Left ventricle myocardium inferior (tissue), 1 donor: ENCODE results near the gene DPY19L2. TPM values are rescaled to one million over a fixed set of nuclear protein-coding genes. Genes with fewer than 3 reads are reported as not detected.

Experiments
- DNase-seq: peaks from one replicate; pipeline ENCODE4 v3.0.0-alpha.2; 2020
- H3K27ac ChIP-seq: fragments of 200-600 bp; replicated peaks from 2 replicates; pipeline ENCODE4 v1.8.0; 2021
- H3K27me3 ChIP-seq: fragments of 200-600 bp; 2 replicates; pipeline ENCODE4 v1.8.0; 2021; ENCODE audit warnings: low read depth
- H3K36me3 ChIP-seq: fragments of 200-600 bp; 2 replicates; pipeline ENCODE4 v1.8.0; 2021
- H3K4me1 ChIP-seq: fragments of 200-600 bp; 2 replicates; pipeline ENCODE4 v1.8.0; 2021
- H3K4me3 ChIP-seq: fragments of 200-600 bp; 2 replicates; pipeline ENCODE4 v1.8.0; 2021; ENCODE audit warnings: mild to moderate bottlenecking, moderate library complexity
- H3K9me3 ChIP-seq: fragments of 200-600 bp; replicated peaks from 2 replicates; pipeline ENCODE4 v1.8.0; 2021
- CTCF ChIP-seq: fragments of 200-600 bp; IDR thresholded peaks from 2 replicates; pipeline ENCODE4 v1.8.0; 2021; ENCODE audit warnings: antibody characterized with exemption, mild to moderate bottlenecking, borderline replicate concordance
- intact Hi-C: fragments of 100-400 bp; cut with micrococcal nuclease; formaldehyde crosslinking; loops from one replicate; pipeline ENCODE4 v1.11.0; 2022
- total RNA-seq: library from RNA; stranded (reverse); fragmentation: NEBNext Ultra II Directional; extraction: Animal tissue kit (Norgen Biotek cat#: 25700); gene quantifications from one replicate; pipeline ENCODE4 v1.2.1, GENCODE V29; 2021
- donor health status: DM: no; HTN: yes; CAD: no; lungs with severe emphysema.

Gene DPY19L2
- total RNA-seq, 1 donor from 2014 or later = 52.1 TPM

- Histone ChIP-seq H3K9me3 (peaks cover 10% of the 10 kb centered on the region), H3K36me3 (no peaks in the 10 kb centered on the region), H3K4me1 (no peaks in the 10 kb centered on the region), H3K4me3 (no peak overlapping the region), H3K27me3 (no peaks in the 10 kb centered on the region), H3K27ac (no peak overlapping the region)
- intact Hi-C loops = no loop called here
- DNase-seq = no peak
- TF ChIP-seq CTCF = no peak
Observed at GRCh38 chr12:63525831-63526230, 142.5 kb downstream of the DPY19L2 start.

- no peak overlapping the region for H3K4me3 ChIP-seq
- DNase-seq = no peak
- TF ChIP-seq CTCF = no peak
- H3K4me1 ChIP-seq = no peaks in the 10 kb centered on the region
- H3K9me3 ChIP-seq = no peaks in the 10 kb centered on the region
- H3K36me3 ChIP-seq = no peaks in the 10 kb centered on the region
- intact Hi-C loops = no loop called here
- no peak overlapping the region for H3K27ac ChIP-seq
- H3K27me3 ChIP-seq = no peaks in the 10 kb centered on the region
Observed at GRCh38 chr12:63521706-63522105, 146.6 kb downstream of the DPY19L2 start.

Other genes starting within 250 kb of the DPY19L2 start
- gene RXYLT1, start 111.4 kb upstream of the DPY19L2 start, total RNA-seq = 16.7 TPM
- gene SRGAP1, start 176.2 kb upstream of the DPY19L2 start, total RNA-seq = 2.3 TPM